Measurements from ENCODE around the gene MTFR1L. TPM values are rescaled to one million over a fixed set of nuclear protein-coding genes. Genes with fewer than 3 reads are reported as not detected.
A peak's percentile ranks its signal among the peaks of the same experiment; 100 is the strongest.

MTFR1L gene
- total and polyA plus RNA-seq, 8 donors = 39.3 to 301 (median 59.3) TPM

- H3K36me3 ChIP-seq = peaks cover 28 to 75% (median 63%) of the 10 kb centered on the region in 4 donors
- 81 to 87% (median 85%) methylated on average over 7 to 20 of the region's 20 CpGs for WGBS, 5 donors
- intact Hi-C loops (cut with DNase I; ENCODE audit: low total_unique reads) = loop anchor here (5.0 kb wide), 1 partner anchor 195 kb away; no protein-coding TSS in a partner anchor
- H3K9me3 ChIP-seq = no peaks in the 10 kb centered on the region
- peaks cover 12 to 84% (median 60%) of the 10 kb centered on the region in 4 donors for H3K4me1 ChIP-seq
- no peak for DNase-seq
- no peaks in the 10 kb centered on the region for H3K27me3 ChIP-seq
- no peak for TF ChIP-seq EP300 (IDR thresholded peaks at IDR 0.05)
- no peak for TF ChIP-seq POLR2A (IDR thresholded peaks at IDR 0.05)
- no peak for TF ChIP-seq CTCF (IDR thresholded peaks at IDR 0.05)
- TF ChIP-seq POLR2AphosphoS5 (IDR thresholded peaks at IDR 0.05) = no peak
- peak overlapping the region in 3 of 5 donors; percentile 33 to 53 (median 49) for H3K27ac ChIP-seq
- H3K4me3 ChIP-seq = no peak overlapping the region
These were observed 12.0 kb upstream of the MTFR1L start for GRCh38 chr1:25807480-25808390.

DNA sequence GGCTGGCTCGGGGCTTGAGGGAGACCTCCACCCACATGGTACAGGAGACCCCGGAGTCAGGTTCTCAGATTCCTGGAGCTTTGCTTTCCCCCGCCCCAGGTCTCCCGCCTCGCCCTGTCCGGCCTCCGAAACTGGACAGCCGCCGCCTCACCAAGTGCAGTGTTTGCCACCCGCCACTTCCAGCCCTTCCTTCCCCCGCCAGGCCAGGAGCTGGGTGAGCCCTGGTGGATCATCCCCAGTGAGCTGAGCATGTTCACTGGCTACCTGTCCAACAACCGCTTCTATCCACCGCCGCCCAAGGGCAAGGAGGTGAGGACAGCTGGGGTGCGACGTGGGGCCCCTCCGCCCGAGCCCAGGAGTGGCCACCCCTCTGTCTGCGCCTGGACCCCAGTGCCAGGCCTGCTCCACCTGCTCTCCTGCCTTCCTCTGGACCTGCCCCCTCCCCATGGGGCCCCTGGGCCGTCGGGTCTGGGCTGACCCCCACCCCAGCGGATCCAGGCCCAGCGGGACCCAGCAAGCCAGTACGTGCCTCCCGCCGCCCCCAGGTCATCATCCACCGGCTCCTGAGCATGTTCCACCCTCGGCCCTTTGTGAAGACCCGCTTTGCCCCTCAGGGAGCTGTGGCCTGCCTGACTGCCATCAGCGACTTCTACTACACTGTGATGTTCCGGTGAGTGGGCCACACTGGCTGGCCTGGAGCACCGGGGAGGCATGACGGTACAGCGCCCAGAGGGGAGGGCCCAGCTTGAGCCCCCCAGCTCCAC, 11.1 kb upstream of the MTFR1L start:
- no peak for DNase-seq
- Histone ChIP-seq H3K27ac (peak overlapping the region in 4 of 5 donors; percentile 2 to 49 (median 31)), H3K4me1 (peaks cover 12 to 75% (median 55%) of the 10 kb centered on the region in 4 donors), H3K4me3 (no peak overlapping the region), H3K9me3 (no peaks in the 10 kb centered on the region), H3K36me3 (peaks cover 30 to 84% (median 72%) of the 10 kb centered on the region in 4 donors), H3K27me3 (no peaks in the 10 kb centered on the region)
- WGBS, 5 donors = 79 to 89% (median 87%) methylated on average over 15 to 34 of the region's 34 CpGs
- intact Hi-C loops (cut with DNase I; ENCODE audit: low total_unique reads) = loop anchor here (5.0 kb wide), 1 partner anchor 196 kb away; no protein-coding TSS in a partner anchor
- no peak for TF ChIP-seq CTCF (IDR thresholded peaks at IDR 0.05)
- TF ChIP-seq POLR2A (IDR thresholded peaks at IDR 0.05) = no peak
- no peak for TF ChIP-seq EP300 (IDR thresholded peaks at IDR 0.05)
- no peak for TF ChIP-seq POLR2AphosphoS5 (IDR thresholded peaks at IDR 0.05)

GRCh38 chr1:25809283-25809926, 10.3 kb upstream of the MTFR1L start:
- Histone ChIP-seq H3K27me3 (no peaks in the 10 kb centered on the region), H3K9me3 (no peaks in the 10 kb centered on the region), H3K4me3 (no peak overlapping the region), H3K36me3 (peaks cover 37 to 91% (median 79%) of the 10 kb centered on the region in 4 donors), H3K27ac (peak overlapping the region in 2 of 5 donors; percentile 26 to 36), H3K4me1 (peaks cover 12 to 68% (median 51%) of the 10 kb centered on the region in 4 donors)
- 64 to 79% (median 71%) methylated on average over 18 of the region's 18 CpGs for WGBS, 5 donors
- TF ChIP-seq CTCF (IDR thresholded peaks at IDR 0.05) = no peak
- TF ChIP-seq POLR2AphosphoS5 (IDR thresholded peaks at IDR 0.05) = no peak
- TF ChIP-seq POLR2A (IDR thresholded peaks at IDR 0.05) = no peak
- no peak for TF ChIP-seq EP300 (IDR thresholded peaks at IDR 0.05)
- intact Hi-C loops (cut with DNase I; ENCODE audit: low total_unique reads) = loop anchor here (5.0 kb wide), 1 partner anchor 197 kb away; no protein-coding TSS in a partner anchor
- DNase-seq = peak in 1 of 2 donors; percentile 53

All from stomach (tissue), 9 donors.